Activated naive CD8-positive, alpha-beta T cell (primary cell): ENCODE results near the gene ZNF512B.
"Not testable (repeated sequence)": the region's sequence is repeated elsewhere in the genome, so short reads cannot be mapped to it uniquely, and the experiment has no call there.

Source experiments
- H3K27ac Mint-ChIP-seq: one replicate; pipeline ENCODE4 v1.8.0; 2021; ENCODE audit warnings: mixed read lengths
- H3K27me3 Mint-ChIP-seq: one replicate; pipeline ENCODE4 v1.8.0; 2021; ENCODE audit warnings: mixed read lengths
- H3K36me3 Mint-ChIP-seq: one replicate; pipeline ENCODE4 v1.8.0; 2021; ENCODE audit warnings: mixed read lengths
- H3K4me1 Mint-ChIP-seq: one replicate; pipeline ENCODE4 v1.8.0; 2021; ENCODE audit warnings: low read depth, mixed read lengths
- H3K4me3 Mint-ChIP-seq: one replicate; pipeline ENCODE4 v1.8.0; 2021; ENCODE audit warnings: mild to moderate bottlenecking, mixed read lengths
- H3K9me3 Mint-ChIP-seq: one replicate; pipeline ENCODE4 v1.8.0; 2021; ENCODE audit warnings: low read depth, mixed read lengths

Gene ZNF512B

GRCh38 chr20:63969838-63970713 is at the start of gene ZNF512B:
Gene ZNF512B, minus strand, starts transcription at chr20:63969930. Its CDS starts 1,980 bp downstream, at chr20:63967950.
- H3K4me1 Mint-ChIP-seq: peaks cover 20% of the 10 kb centered on the region
- peak within 1 kb of the TSS; percentile 41 for H3K27ac Mint-ChIP-seq
- no peaks in the 10 kb centered on the region for H3K36me3 Mint-ChIP-seq
- H3K9me3 Mint-ChIP-seq: no peaks in the 10 kb centered on the region
- no peaks in the 10 kb centered on the region for H3K27me3 Mint-ChIP-seq
- peak within 1 kb of the TSS; percentile 84 for H3K4me3 Mint-ChIP-seq

GRCh38 chr20:64015635-64016034 is 45.9 kb upstream of the ZNF512B start:
- Mint-ChIP-seq H3K4me3 (no peak overlapping the region), H3K27me3 (no peaks in the 10 kb centered on the region), H3K27ac (no peak overlapping the region), H3K36me3 (peaks cover 35% of the 10 kb centered on the region), H3K4me1 (peaks cover 17% of the 10 kb centered on the region), H3K9me3 (no peaks in the 10 kb centered on the region)

GRCh38 chr20:64012385-64013154 is 42.8 kb upstream of the ZNF512B start:
- H3K27me3 Mint-ChIP-seq: not testable (repeated sequence)
- H3K9me3 Mint-ChIP-seq: peaks cover 13% of the 10 kb centered on the region
- H3K27ac Mint-ChIP-seq: peak overlapping the region; percentile 77
- H3K4me1 Mint-ChIP-seq: peaks cover 19% of the 10 kb centered on the region
- H3K36me3 Mint-ChIP-seq: peaks cover 43% of the 10 kb centered on the region
- peak overlapping the region; percentile 57 for H3K4me3 Mint-ChIP-seq

- no peak overlapping the region for H3K4me3 Mint-ChIP-seq
- H3K36me3 Mint-ChIP-seq: peaks cover 39% of the 10 kb centered on the region
- peaks cover 18% of the 10 kb centered on the region for H3K4me1 Mint-ChIP-seq
- no peaks in the 10 kb centered on the region for H3K27me3 Mint-ChIP-seq
- peak overlapping the region; percentile 64 for H3K27ac Mint-ChIP-seq
- H3K9me3 Mint-ChIP-seq: peaks cover 13% of the 10 kb centered on the region
Measured at GRCh38 chr20:64011366-64011779, 41.6 kb upstream of the ZNF512B start.

- Mint-ChIP-seq H3K27me3 (no peaks in the 10 kb centered on the region), H3K27ac (no peak overlapping the region), H3K36me3 (peaks cover 38% of the 10 kb centered on the region), H3K4me1 (peaks cover 18% of the 10 kb centered on the region), H3K9me3 (peaks cover 13% of the 10 kb centered on the region), H3K4me3 (no peak overlapping the region)
Measured at GRCh38 chr20:64010711-64011237, 41.0 kb upstream of the ZNF512B start.

GRCh38 chr20:64009811-64010387 is 40.2 kb upstream of the ZNF512B start:
- Mint-ChIP-seq H3K36me3 (peaks cover 34% of the 10 kb centered on the region), H3K4me1 (peaks cover 18% of the 10 kb centered on the region), H3K27ac (no peak overlapping the region), H3K27me3 (no peaks in the 10 kb centered on the region), H3K4me3 (no peak overlapping the region), H3K9me3 (peaks cover 13% of the 10 kb centered on the region)

GRCh38 chr20:64006902-64007301 is 37.2 kb upstream of the ZNF512B start:
- H3K36me3 Mint-ChIP-seq: peaks cover 29% of the 10 kb centered on the region
- H3K9me3 Mint-ChIP-seq: peaks cover 13% of the 10 kb centered on the region
- H3K27ac Mint-ChIP-seq: no peak overlapping the region
- H3K27me3 Mint-ChIP-seq: no peaks in the 10 kb centered on the region
- H3K4me1 Mint-ChIP-seq: peaks cover 8% of the 10 kb centered on the region
- H3K4me3 Mint-ChIP-seq: no peak overlapping the region

GRCh38 chr20:64006490-64006889 is 36.8 kb upstream of the ZNF512B start:
- Mint-ChIP-seq H3K36me3 (peaks cover 28% of the 10 kb centered on the region), H3K9me3 (peaks cover 13% of the 10 kb centered on the region), H3K4me1 (peaks cover 9% of the 10 kb centered on the region), H3K27me3 (no peaks in the 10 kb centered on the region), H3K4me3 (no peak overlapping the region), H3K27ac (no peak overlapping the region)

GRCh38 chr20:64005394-64005793 is 35.7 kb upstream of the ZNF512B start:
- Mint-ChIP-seq H3K4me1 (peaks cover 5% of the 10 kb centered on the region), H3K27me3 (no peaks in the 10 kb centered on the region), H3K9me3 (peaks cover 13% of the 10 kb centered on the region), H3K27ac (no peak overlapping the region), H3K36me3 (peaks cover 20% of the 10 kb centered on the region), H3K4me3 (no peak overlapping the region)

- Mint-ChIP-seq H3K4me1 (peaks cover 3% of the 10 kb centered on the region), H3K4me3 (no peak overlapping the region), H3K27me3 (no peaks in the 10 kb centered on the region), H3K36me3 (peaks cover 12% of the 10 kb centered on the region), H3K9me3 (peaks cover 7% of the 10 kb centered on the region), H3K27ac (no peak overlapping the region)
Measured at GRCh38 chr20:64003960-64004725, 34.4 kb upstream of the ZNF512B start.

GRCh38 chr20:64001607-64002011 is 31.9 kb upstream of the ZNF512B start:
- Mint-ChIP-seq H3K27me3 (no peaks in the 10 kb centered on the region), H3K4me3 (no peak overlapping the region), H3K9me3 (no peaks in the 10 kb centered on the region), H3K4me1 (peaks cover 3% of the 10 kb centered on the region), H3K36me3 (peaks cover 8% of the 10 kb centered on the region), H3K27ac (no peak overlapping the region)

- no peaks in the 10 kb centered on the region for H3K27me3 Mint-ChIP-seq
- no peak overlapping the region for H3K27ac Mint-ChIP-seq
- H3K9me3 Mint-ChIP-seq: no peaks in the 10 kb centered on the region
- peaks cover 3% of the 10 kb centered on the region for H3K4me1 Mint-ChIP-seq
- peaks cover 8% of the 10 kb centered on the region for H3K36me3 Mint-ChIP-seq
- H3K4me3 Mint-ChIP-seq: no peak overlapping the region
Measured at GRCh38 chr20:64000906-64001305, 31.2 kb upstream of the ZNF512B start.

- H3K36me3 Mint-ChIP-seq: peaks cover 9% of the 10 kb centered on the region
- no peaks in the 10 kb centered on the region for H3K27me3 Mint-ChIP-seq
- H3K27ac Mint-ChIP-seq: peak overlapping the region; percentile 16
- peak overlapping the region; percentile 93 for H3K4me3 Mint-ChIP-seq
- H3K9me3 Mint-ChIP-seq: no peaks in the 10 kb centered on the region
- H3K4me1 Mint-ChIP-seq: peaks cover 48% of the 10 kb centered on the region
Measured at GRCh38 chr20:63982937-63983336, 13.2 kb upstream of the ZNF512B start.
